ENCODE measurements around the gene CEACAM4.
A peak's percentile ranks its signal among the peaks of the same experiment; 100 is the strongest.

CEACAM4 gene

DNA sequence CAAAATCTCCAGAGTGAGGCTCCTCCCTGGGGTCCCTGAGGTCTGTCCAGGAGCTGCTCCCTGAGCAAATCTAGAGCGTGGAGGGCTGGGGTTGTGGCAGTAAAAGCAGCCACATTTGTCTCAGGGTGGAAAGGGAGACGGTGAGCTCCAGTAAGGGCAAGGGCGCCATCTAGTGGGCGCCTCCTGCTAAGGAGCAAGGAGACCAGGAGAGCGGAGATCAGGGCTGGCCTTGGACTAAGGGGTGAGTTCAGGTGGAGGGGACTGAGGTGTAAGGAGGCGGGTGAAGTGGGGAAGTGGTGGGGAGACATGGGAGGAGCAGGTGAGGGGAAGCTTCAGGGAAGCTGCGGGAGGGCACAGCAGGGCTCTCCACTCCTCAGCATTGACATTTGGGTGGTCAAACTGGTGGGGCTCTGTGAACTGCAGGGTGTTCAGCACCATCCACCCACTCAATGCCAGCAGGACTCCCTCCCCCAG is 56.2 kb downstream of the CEACAM4 start:
- no peak overlapping the region for H3K27ac ChIP-seq
- peak; percentile 70 for DNase-seq (ENCODE audit: low spot score)
- TF ChIP-seq, protein P1, sequence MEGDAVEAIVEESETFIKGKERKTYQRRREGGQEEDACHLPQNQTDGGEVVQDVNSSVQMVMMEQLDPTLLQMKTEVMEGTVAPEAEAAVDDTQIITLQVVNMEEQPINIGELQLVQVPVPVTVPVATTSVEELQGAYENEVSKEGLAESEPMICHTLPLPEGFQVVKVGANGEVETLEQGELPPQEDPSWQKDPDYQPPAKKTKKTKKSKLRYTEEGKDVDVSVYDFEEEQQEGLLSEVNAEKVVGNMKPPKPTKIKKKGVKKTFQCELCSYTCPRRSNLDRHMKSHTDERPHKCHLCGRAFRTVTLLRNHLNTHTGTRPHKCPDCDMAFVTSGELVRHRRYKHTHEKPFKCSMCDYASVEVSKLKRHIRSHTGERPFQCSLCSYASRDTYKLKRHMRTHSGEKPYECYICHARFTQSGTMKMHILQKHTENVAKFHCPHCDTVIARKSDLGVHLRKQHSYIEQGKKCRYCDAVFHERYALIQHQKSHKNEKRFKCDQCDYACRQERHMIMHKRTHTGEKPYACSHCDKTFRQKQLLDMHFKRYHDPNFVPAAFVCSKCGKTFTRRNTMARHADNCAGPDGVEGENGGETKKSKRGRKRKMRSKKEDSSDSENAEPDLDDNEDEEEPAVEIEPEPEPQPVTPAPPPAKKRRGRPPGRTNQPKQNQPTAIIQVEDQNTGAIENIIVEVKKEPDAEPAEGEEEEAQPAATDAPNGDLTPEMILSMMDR (conservative IDR thresholded peaks at IDR 0.05; ENCODE audit: low read depth) = peak; percentile 91
- ChIA-PET CTCF (interaction anchor here (0.5 to 3.7 kb wide), 15 partner anchors 9 to 1988 kb away, joined by 3 to 36 read pairs (median 3); no protein-coding TSS in a partner anchor), POLR2A (ENCODE audit: low non-redundant PET) (no interaction called here)

DNA sequence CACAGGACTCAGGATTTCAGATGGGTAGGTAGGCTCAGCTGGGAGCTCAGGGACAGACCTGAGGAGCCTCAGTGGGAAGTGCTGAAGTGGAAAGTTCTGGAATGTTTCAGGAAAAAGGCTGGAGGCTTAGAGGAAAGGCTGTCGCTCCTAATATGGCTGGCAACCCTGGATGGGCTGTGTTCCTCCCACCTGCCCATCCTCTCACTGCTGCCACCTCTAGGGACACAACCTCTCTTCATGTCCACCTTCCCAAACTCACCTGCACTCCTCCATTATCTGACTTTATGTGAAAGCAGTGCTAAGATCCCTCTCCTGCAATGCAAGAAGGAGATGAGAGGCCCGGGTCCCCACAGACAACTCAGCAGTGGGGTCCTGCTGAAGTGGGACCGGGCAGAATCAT is 56.7 kb downstream of the CEACAM4 start:
- no peak overlapping the region for H3K27ac ChIP-seq
- CTCF ChIA-PET = interaction anchor here (0.5 to 3.7 kb wide), 12 partner anchors 9 to 426 kb away, joined by 3 to 36 read pairs (median 3); no protein-coding TSS in a partner anchor
- DNase-seq (ENCODE audit: low spot score) = no peak
- POLR2A ChIA-PET (ENCODE audit: low non-redundant PET) = no interaction called here
- TF ChIP-seq, protein P1 (conservative IDR thresholded peaks at IDR 0.05; ENCODE audit: low read depth) = no peak

DNA sequence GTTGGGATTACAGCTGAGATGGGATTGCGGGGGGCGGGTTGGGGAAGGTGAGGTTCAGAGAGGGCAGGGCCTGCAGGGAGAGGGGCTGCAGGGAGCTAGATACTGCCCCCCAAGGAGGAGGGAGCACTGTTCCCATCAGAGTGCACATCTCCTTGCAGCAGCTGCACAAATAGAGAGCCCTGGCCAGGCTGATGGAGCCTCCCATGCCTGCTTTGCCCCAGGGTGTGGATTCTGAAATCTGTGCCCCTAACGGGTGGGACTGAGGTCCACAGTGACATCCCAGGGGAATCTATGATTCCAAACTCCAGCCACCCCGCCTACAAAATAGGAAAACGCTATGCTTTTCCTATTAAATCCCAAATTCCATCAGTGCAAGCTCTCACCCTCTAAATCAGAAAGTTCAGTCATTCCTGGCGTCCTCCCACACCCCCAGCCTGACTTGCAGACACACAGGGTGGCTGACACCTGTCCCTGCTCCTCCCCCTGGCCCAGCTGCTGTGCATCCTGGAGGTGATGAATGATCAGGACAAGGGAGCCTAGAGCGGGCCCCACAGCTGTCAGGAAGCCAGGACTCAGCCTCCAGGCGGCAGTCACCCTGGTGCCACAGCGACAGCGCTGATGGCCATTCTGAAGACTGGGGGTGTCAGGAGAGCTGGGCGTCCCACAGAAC is 57.3 kb downstream of the CEACAM4 start:
- ChIA-PET CTCF (interaction anchor here (0.6 to 3.7 kb wide), 6 partner anchors 10 to 935 kb away, joined by 3 to 36 read pairs (median 6); no protein-coding TSS in a partner anchor), POLR2A (ENCODE audit: low non-redundant PET) (no interaction called here)
- no peak for DNase-seq (ENCODE audit: low spot score)
- TF ChIP-seq, protein P1 (conservative IDR thresholded peaks at IDR 0.05; ENCODE audit: low read depth) = no peak
- H3K27ac ChIP-seq = no peak overlapping the region

All from RWPE1 (cell line).